GM23248 (cell line): ENCODE data around the gene FAM83G. TPM values are rescaled to one million over a fixed set of nuclear protein-coding genes. Genes with fewer than 3 reads are reported as not detected.

ENCODE experiments used
- DNase-seq: peaks from one replicate; pipeline ENCODE4 v3.0.0-alpha.2; 2015
- H2AFZ ChIP-seq: fragments of 200-600 bp; sonication (generic); 2 replicates; pipeline ENCODE4 v1.6.1; 2016; ENCODE audit warnings: antibody characterized with exemption
- H3F3A ChIP-seq: fragments of 200-600 bp; sonication (generic); 2 replicates; pipeline ENCODE4 v1.6.1; 2016; ENCODE audit warnings: mild to moderate bottlenecking, antibody characterized with exemption, mixed run types; ENCODE audit not compliant: insufficient read depth
- H3K27ac ChIP-seq: fragments of 200-600 bp; sonication (generic); 2 replicates; pipeline ENCODE4 v1.5.1; 2016; ENCODE audit warnings: mild to moderate bottlenecking
- H3K27me3 ChIP-seq: fragments of 200-600 bp; sonication (generic); replicated peaks from 2 replicates; pipeline ENCODE4 v1.6.1; 2016; ENCODE audit warnings: mild to moderate bottlenecking; ENCODE audit not compliant: insufficient read depth
- H3K36me3 ChIP-seq: fragments of 200-600 bp; sonication (generic); 2 replicates; pipeline ENCODE4 v1.6.1; 2016; ENCODE audit warnings: low read depth, mild to moderate bottlenecking
- H3K4me1 ChIP-seq: fragments of 200-600 bp; sonication (generic); 2 replicates; pipeline ENCODE4 v1.6.1; 2016; ENCODE audit warnings: mild to moderate bottlenecking; ENCODE audit not compliant: insufficient read depth
- H3K4me2 ChIP-seq: fragments of 200-600 bp; sonication (generic); one replicate; pipeline ENCODE4 v1.6.1; 2016; ENCODE audit warnings: mild to moderate bottlenecking; ENCODE audit not compliant: unreplicated experiment
- H3K4me3 ChIP-seq: fragments of 200-600 bp; sonication (generic); 2 replicates; pipeline ENCODE4 v1.5.1; 2016; ENCODE audit warnings: mild to moderate bottlenecking
- H3K79me2 ChIP-seq: fragments of 200-600 bp; sonication (generic); 2 replicates; pipeline ENCODE4 v1.6.1; 2016; ENCODE audit warnings: mild to moderate bottlenecking; ENCODE audit not compliant: insufficient read depth
- H3K9ac ChIP-seq: fragments of 200-600 bp; sonication (generic); 2 replicates; pipeline ENCODE4 v1.6.1; 2016; ENCODE audit warnings: mild to moderate bottlenecking
- H3K9me2 ChIP-seq: fragments of 200-600 bp; sonication (generic); 2 replicates; pipeline ENCODE4 v1.6.1; 2016; ENCODE audit warnings: mixed run types, mild to moderate bottlenecking, moderate library complexity; ENCODE audit not compliant: insufficient read depth
- H3K9me3 ChIP-seq: fragments of 200-600 bp; sonication (generic); one replicate; pipeline ENCODE4 v1.6.1; 2017; ENCODE audit warnings: low read depth
- H4K20me1 ChIP-seq: fragments of 200-600 bp; sonication (generic); 2 replicates; pipeline ENCODE4 v1.6.0; 2016; ENCODE audit not compliant: insufficient read depth
- EZH2 ChIP-seq: fragments of 200-600 bp; sonication (generic); IDR thresholded peaks from 2 replicates; pipeline ENCODE4 v1.6.1; 2018; ENCODE audit warnings: antibody characterized with exemption, mild to moderate bottlenecking; ENCODE audit not compliant: insufficient read depth, poor library complexity, severe bottlenecking
- EZH2phosphoT487 ChIP-seq: fragments of 200-600 bp; sonication (generic); IDR thresholded peaks from 2 replicates; pipeline ENCODE4 v1.6.1; 2018; ENCODE audit warnings: antibody characterized with exemption, moderate library complexity, mild to moderate bottlenecking, low read depth; ENCODE audit not compliant: insufficient read depth
- WGBS, 2 experiments: methylation state at CpG; one replicate each; pipeline ENCODE4 v1.1.6; 2015 to 2017; ENCODE audit warnings: low lambda C conversion rate in 2 of 2, low coverage in 1 of 2; ENCODE audit errors: missing lambda C conversion rate in 2 of 2; 5-methylcytosine and 5-hydroxymethylcytosine counted together
- in situ Hi-C: fragments of 300-500 bp; cut with MboI; formaldehyde crosslinking; loops from 2 replicates; pipeline ENCODE4 v1.15.0; 2020
- polyA plus RNA-seq: library from polyadenylated mRNA; unstranded; fragments of >200 nt; fragmentation: Nextera tagmentation; extraction: Ambion mirVana; gene quantifications from 2 replicates; pipeline ENCODE4 v1.2.1, GENCODE V29; 2016
- total RNA-seq: library from RNA; depleted of rRNA; stranded (reverse); fragments of >200 nt; shearing (Covaris generic); gene quantifications from 2 replicates; pipeline ENCODE4 v1.2.3, GENCODE V29; 2014

FAM83G gene
- total and polyA plus RNA-seq, 2 experiments from 2014 or later = 8.9 to 26.2 TPM

GRCh38 chr17:19005789-19006430 lies 1.3 kb upstream of the FAM83G start:
- Histone ChIP-seq H3K9me2 (no peaks in the 10 kb centered on the region), H3K27ac (no peak overlapping the region), H3K9me3 (no peaks in the 10 kb centered on the region), H3K9ac (no peak overlapping the region), H4K20me1 (no peaks in the 10 kb centered on the region), H3K4me2 (no peak overlapping the region), H3K4me3 (no peak overlapping the region), H3K27me3 (no peaks in the 10 kb centered on the region), H3K79me2 (peaks cover 31% of the 10 kb centered on the region), H3F3A (peaks cover 28% of the 10 kb centered on the region), H3K36me3 (no peaks in the 10 kb centered on the region), H2AFZ (no peak overlapping the region), H3K4me1 (peaks cover 24% of the 10 kb centered on the region)
- TF ChIP-seq EZH2 (no peak), EZH2phosphoT487 (no peak)
- in situ Hi-C loops = no loop called here
- DNase-seq = no peak
- WGBS, 2 experiments = 84 to 87% methylated on average over 4 of the region's 4 CpGs

DNA sequence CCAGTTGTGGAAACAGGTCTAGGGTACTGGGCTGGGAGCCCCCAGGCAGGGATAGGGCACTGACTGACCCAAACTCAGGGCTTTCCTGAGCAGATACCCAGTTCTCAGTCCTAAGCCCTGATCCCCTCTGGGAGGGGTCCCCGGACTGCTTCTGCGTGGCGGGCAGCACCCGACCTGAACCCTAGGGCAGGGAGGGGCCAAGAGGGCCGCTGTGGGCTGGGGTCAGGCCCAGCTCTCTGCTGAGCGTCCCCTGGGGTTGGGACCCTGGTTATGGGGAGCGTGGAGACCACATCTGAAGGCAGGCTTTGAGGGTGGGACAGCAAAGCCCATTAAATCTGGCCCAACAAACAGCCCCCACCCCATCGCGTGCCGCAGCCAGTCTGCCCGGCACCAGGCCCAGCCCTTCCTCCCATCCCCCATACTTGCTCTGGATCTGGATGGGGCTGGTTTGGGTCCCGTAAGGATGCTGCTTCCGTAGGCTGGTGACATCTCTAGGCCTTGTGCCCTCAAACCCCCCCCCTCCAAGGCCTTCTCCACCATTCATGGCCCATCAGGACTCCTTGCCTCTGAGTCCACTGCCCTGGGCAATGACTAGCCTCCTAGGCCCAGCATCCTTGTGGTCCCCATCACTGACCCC lies 691 bp upstream of the FAM83G start:
- peak overlapping the region; percentile 74 for H3K27ac ChIP-seq
- no peak for DNase-seq
- H3K79me2 ChIP-seq = peaks cover 37% of the 10 kb centered on the region
- in situ Hi-C loops = no loop called here
- H2AFZ ChIP-seq = peak overlapping the region; percentile 71
- no peaks in the 10 kb centered on the region for H3K36me3 ChIP-seq
- H3K4me3 ChIP-seq = peak overlapping the region; percentile 79
- H3K9ac ChIP-seq = peak overlapping the region; percentile 92
- no peaks in the 10 kb centered on the region for H3K9me3 ChIP-seq
- no peaks in the 10 kb centered on the region for H4K20me1 ChIP-seq
- TF ChIP-seq EZH2 (no peak), EZH2phosphoT487 (no peak)
- peaks cover 24% of the 10 kb centered on the region for H3K4me1 ChIP-seq
- H3K27me3 ChIP-seq = no peaks in the 10 kb centered on the region
- peaks cover 28% of the 10 kb centered on the region for H3F3A ChIP-seq
- peak overlapping the region; percentile 74 for H3K4me2 ChIP-seq
- 94 to 98% methylated on average over 9 to 13 of the region's 13 CpGs for WGBS, 2 experiments
- H3K9me2 ChIP-seq = no peaks in the 10 kb centered on the region

DNA sequence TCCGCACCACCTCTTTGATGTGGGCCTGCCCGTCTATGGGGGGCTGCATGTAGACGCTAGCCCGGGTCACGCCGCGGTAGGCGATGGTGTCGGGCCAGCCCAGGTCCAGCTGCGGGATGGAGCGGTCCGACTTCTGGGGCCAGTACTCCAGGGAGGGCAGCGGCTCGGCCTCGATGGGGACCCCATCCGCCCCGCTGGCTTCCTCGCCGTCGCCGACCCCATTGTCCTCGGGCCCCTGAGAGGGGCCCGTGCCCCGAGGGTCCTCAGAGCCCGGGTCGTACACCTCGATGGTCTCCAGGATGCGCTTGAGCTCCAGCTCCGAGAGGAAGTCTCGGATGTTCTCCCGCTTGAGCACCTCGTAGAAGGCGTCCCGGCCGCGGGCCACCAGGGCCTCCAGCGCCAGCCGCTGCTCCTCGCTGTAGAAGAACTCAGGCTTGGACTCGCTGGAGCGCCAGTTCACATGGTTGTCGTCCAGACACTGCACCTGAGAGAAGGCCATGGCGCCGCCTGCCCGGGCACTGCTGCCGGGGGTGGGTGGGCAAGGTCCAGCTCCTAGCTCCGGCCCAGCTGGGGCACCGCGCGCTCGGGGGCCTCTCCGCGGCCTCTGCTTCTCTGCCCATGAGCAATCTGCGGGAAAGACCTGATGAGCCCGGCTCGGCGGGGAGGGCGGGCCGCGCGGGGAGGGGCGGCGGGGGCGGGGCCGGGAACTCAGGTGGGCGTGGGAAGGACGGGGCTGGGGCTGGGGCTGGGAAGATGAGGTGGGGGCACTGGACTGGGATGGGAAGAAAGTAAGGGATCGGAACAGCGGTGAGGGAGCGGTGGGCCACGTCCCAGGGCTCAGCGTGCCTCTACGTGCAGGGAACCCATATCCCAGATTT lies 782 bp downstream of the FAM83G start:
- peak overlapping the region; percentile 79 for H3K4me3 ChIP-seq
- no peaks in the 10 kb centered on the region for H4K20me1 ChIP-seq
- no peak for TF ChIP-seq EZH2
- no peak for TF ChIP-seq EZH2phosphoT487
- H3K4me2 ChIP-seq = peak overlapping the region; percentile 92
- H3F3A ChIP-seq = peaks cover 28% of the 10 kb centered on the region
- H3K27ac ChIP-seq = peak overlapping the region; percentile 74
- no peaks in the 10 kb centered on the region for H3K9me3 ChIP-seq
- H3K79me2 ChIP-seq = peaks cover 52% of the 10 kb centered on the region
- no peaks in the 10 kb centered on the region for H3K9me2 ChIP-seq
- WGBS, 2 experiments = 30 to 36% methylated on average over 57 to 73 of the region's 73 CpGs
- peak overlapping the region; percentile 92 for H3K9ac ChIP-seq
- peak; percentile 82 for DNase-seq
- peaks cover 24% of the 10 kb centered on the region for H3K4me1 ChIP-seq
- H3K27me3 ChIP-seq = no peaks in the 10 kb centered on the region
- in situ Hi-C loops = no loop called here
- H2AFZ ChIP-seq = peak overlapping the region; percentile 55
- H3K36me3 ChIP-seq = no peaks in the 10 kb centered on the region

GRCh38 chr17:19002805-19003542 lies 1.6 kb downstream of the FAM83G start:
- H3K4me3 ChIP-seq = peak overlapping the region; percentile 79
- peak overlapping the region; percentile 92 for H3K9ac ChIP-seq
- no peaks in the 10 kb centered on the region for H3K36me3 ChIP-seq
- in situ Hi-C loops = no loop called here
- H3K4me1 ChIP-seq = peaks cover 24% of the 10 kb centered on the region
- no peaks in the 10 kb centered on the region for H3K9me3 ChIP-seq
- H3K4me2 ChIP-seq = peak overlapping the region; percentile 92
- no peaks in the 10 kb centered on the region for H3K9me2 ChIP-seq
- no peak for TF ChIP-seq EZH2phosphoT487
- no peak for TF ChIP-seq EZH2
- no peaks in the 10 kb centered on the region for H4K20me1 ChIP-seq
- 65 to 74% methylated on average over 11 of the region's 11 CpGs for WGBS, 2 experiments
- peaks cover 28% of the 10 kb centered on the region for H3F3A ChIP-seq
- H3K27me3 ChIP-seq = no peaks in the 10 kb centered on the region
- DNase-seq = peak; percentile 62
- peak overlapping the region; percentile 74 for H3K27ac ChIP-seq
- H2AFZ ChIP-seq = no peak overlapping the region
- peaks cover 60% of the 10 kb centered on the region for H3K79me2 ChIP-seq
